H54 (cell line): ENCODE results near the gene ALAS1.
"Not testable (repeated sequence)": the region's sequence is repeated elsewhere in the genome, so short reads cannot be mapped to it uniquely, and the experiment has no call there.

ENCODE experiments used
- DNase-seq: peaks from one replicate; pipeline ENCODE4 v3.0.0; 2011; ENCODE audit warnings: low spot score, mixed read lengths; ENCODE audit not compliant: insufficient read length
- FAIRE-seq: peaks from 3 replicates; lab custom pipeline; 2011; peaks lifted over from hg19 to GRCh38; lab: Jason Lieb, UNC
- POLR2A ChIP-seq: IDR thresholded peaks from 2 replicates; pipeline ENCODE4 v1.6.1; 2011; ENCODE audit warnings: low read depth, mild to moderate bottlenecking, low read length

The ALAS1 gene

GRCh38 chr3:52171514-52172261 is 26.3 kb upstream of the ALAS1 start:
- FAIRE-seq (no peak), DNase-seq (peak; percentile 27)
- no peak for TF ChIP-seq POLR2A

GRCh38 chr3:52172262-52172757 is 25.6 kb upstream of the ALAS1 start:
- TF ChIP-seq POLR2A, result no peak
- FAIRE-seq, result no peak
- DNase-seq, result no peak

DNA sequence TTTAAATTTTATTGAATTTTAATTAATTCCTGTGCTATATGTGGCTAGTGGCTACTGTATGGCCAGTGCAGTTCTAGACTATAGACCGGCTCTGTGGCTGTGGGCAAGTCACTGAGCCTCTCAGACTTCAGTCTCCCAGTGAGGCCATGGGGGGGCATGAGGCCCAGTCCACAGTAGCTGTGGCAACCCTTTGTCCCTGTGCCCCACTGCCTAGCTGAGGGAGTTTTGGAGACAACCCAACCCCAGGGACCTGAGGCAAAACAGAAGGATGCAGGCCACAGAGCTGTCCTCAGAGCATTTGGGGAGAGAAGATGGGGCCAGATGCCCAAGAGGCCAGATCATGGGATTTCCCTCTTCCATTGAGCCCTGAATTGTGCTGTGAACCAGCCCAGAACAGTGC is 24.9 kb upstream of the ALAS1 start:
- no peak for TF ChIP-seq POLR2A
- DNase-seq (no peak), FAIRE-seq (no peak)

DNA sequence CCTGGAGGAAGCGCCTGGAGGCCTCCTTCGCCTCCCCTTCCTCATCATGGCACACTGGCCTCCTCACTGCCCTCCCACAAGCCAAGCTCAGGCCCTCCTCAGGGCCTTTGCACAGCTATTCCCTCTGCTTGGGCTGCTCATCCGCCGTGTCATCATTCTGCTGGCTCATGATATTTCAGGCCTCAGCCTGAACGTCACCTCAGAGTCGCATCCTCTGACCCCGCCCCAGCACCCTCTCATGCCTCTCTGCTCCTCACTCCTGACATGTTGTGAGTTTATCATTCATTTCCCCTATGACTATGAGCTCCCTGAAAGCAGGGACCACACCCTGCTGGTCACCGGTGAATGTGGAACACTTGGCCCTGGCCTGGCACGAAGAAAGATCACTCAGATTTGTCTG is 23.1 kb upstream of the ALAS1 start:
- TF ChIP-seq POLR2A, result no peak
- peak; percentile 15 for FAIRE-seq

GRCh38 chr3:52175416-52176179 is 22.4 kb upstream of the ALAS1 start:
- DNase-seq (no peak), FAIRE-seq (no peak)
- TF ChIP-seq POLR2A, result no peak

More for the DNA sequence above, 23.1 kb upstream of the ALAS1 start:
- DNase-seq, result peak; percentile 55

GRCh38 chr3:52176180-52176752 is 21.7 kb upstream of the ALAS1 start:
- FAIRE-seq (no peak), DNase-seq (no peak)
- TF ChIP-seq POLR2A, result no peak

- TF ChIP-seq POLR2A, result no peak
- no peak for FAIRE-seq
- no peak for DNase-seq
These were observed 20.8 kb upstream of the ALAS1 start for GRCh38 chr3:52176951-52177700.

DNA sequence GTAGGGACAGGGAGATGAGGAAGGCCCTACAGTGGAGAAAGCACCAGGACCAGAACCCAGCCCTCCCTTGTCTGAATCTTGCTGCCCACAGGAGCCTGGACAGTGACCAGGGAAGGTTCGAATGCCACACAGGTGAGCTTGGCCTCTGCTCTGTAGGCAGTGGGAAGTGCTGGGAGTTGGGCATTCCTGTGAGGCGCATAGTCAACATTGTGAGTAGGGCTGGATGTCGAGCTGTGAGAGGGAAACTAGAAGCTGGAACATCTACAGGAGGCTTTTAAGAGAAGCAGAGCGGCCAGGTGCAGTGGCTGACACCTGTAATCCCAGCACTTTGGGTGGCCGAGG is 20.3 kb upstream of the ALAS1 start:
- no peak for DNase-seq
- TF ChIP-seq POLR2A, result no peak
- FAIRE-seq, result no peak

GRCh38 chr3:52178126-52178525 is 19.8 kb upstream of the ALAS1 start:
- DNase-seq, FAIRE-seq: not testable (repeated sequence)

GRCh38 chr3:52178537-52178936 is 19.4 kb upstream of the ALAS1 start:
- FAIRE-seq (no peak), DNase-seq (no peak)
- no peak for TF ChIP-seq POLR2A

DNA sequence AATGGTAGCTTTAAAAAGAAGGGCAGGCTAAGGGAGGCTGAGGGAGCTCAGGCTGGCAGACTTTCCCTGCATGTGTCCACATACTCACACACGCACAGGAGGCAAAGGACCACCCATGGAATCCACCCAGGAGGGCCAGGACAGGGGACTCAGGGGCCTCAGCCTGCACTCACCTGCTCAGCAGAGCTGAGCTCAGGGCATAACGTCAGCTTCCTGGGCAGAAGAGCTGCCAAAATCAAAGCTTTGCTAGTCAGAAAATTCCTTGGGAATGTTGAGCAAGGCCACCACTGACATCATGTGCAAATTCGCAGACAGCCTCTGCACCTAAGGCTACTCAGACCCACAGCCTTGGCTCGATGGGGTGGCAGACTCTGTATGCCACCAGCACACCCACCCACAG is 16.4 kb upstream of the ALAS1 start:
- TF ChIP-seq POLR2A, result no peak
- no peak for FAIRE-seq
- peak; percentile 40 for DNase-seq

GRCh38 chr3:52182196-52182595 is 15.8 kb upstream of the ALAS1 start:
- DNase-seq (no peak), FAIRE-seq (no peak)
- no peak for TF ChIP-seq POLR2A

GRCh38 chr3:52182691-52183090 is 15.3 kb upstream of the ALAS1 start:
- TF ChIP-seq POLR2A, result no peak
- DNase-seq, result no peak
- FAIRE-seq, result no peak
